Activated T-helper 9 cell treated with anti-CD3 and anti-CD28 coated beads, Interleukin-2, amount 50 U/mL, for 16 hours (primary cell): ENCODE results near the gene TADA2B.

Source experiments
- DNase-seq: peaks from one replicate; pipeline ENCODE4 v3.0.0-alpha.2; 2020; ENCODE audit warnings: low read depth

TADA2B gene

GRCh38 chr4:7043284-7044136, at the start of gene TADA2B:
TSS of gene TADA2B (plus strand) at chr4:7043372. CDS start at chr4:7043580, 208 bp downstream.
- peak; percentile 35 for DNase-seq

- no peak for DNase-seq
These were observed 46.7 kb upstream of the TADA2B start for GRCh38 chr4:6996481-6996880.

DNA sequence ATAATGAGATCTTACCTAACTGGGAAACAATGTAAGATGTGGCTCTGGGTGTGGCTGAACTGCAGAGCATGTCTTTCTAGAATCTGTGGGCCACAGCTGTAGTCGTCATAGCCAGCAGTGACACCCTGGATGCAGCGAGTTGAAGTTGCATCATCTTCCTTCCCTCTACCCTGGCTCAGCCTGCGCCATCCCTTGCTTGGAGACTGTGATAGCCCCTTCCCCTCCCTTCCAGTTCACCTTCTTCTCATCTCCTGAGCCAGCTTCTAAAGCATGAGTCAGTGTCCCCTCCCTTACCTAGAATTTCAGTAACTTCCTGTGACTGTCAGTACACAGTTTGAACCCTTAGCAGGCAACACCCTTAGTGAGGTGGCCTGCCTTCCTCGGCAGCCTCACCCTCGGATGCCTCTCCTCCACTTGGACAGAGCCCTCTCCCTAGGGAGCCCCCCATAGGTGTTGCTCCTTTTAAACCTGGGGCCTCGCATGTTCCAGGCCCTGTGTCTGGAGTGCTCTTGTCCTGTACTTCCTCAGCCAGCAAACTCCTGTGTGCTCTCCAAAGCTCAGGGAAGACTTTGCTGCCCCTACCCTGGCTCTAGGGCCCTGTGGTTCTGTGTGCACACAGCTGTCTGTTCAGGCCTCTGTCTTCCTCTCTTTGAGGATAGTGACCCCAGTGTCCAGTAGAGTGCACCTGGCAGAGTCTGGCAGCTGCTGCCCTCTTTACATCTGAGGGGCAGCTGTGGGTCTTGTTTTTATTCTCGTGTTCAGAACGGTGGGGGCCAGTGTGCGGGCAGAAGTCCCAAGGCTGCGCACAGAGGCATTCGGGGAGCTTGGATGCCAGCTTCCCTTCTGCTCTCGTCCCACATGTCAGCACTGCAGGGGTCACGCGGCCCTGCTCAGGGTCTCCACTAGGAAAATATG, 43.7 kb upstream of the TADA2B start:
- DNase-seq, result no peak

GRCh38 chr4:7000421-7001176, 42.6 kb upstream of the TADA2B start:
- DNase-seq, result no peak

GRCh38 chr4:7001271-7001670, 41.9 kb upstream of the TADA2B start:
- DNase-seq, result no peak

GRCh38 chr4:7002336-7002735, 40.8 kb upstream of the TADA2B start:
- no peak for DNase-seq

GRCh38 chr4:7003176-7003878, 39.8 kb upstream of the TADA2B start:
- no peak for DNase-seq

DNA sequence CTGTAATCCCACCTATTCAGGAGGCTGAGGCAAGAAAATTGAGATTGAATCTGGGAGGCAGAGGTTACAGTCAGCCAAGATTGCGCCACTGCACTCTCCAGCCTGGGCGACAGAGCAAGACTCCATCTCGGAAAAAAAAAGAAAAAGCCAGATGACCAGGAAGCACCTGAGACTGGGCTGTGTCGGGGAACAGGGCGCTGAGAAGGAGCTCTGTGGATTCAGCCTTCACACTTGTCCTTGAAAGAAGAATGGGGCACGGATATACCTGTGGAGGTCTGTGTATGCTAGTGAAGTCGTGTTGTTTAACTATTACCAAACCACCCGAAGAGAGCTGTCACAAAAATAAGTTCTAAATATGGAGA, 39.3 kb upstream of the TADA2B start:
- no peak for DNase-seq

- DNase-seq, result no peak
These were observed 38.8 kb upstream of the TADA2B start for GRCh38 chr4:7004331-7004730.

DNA sequence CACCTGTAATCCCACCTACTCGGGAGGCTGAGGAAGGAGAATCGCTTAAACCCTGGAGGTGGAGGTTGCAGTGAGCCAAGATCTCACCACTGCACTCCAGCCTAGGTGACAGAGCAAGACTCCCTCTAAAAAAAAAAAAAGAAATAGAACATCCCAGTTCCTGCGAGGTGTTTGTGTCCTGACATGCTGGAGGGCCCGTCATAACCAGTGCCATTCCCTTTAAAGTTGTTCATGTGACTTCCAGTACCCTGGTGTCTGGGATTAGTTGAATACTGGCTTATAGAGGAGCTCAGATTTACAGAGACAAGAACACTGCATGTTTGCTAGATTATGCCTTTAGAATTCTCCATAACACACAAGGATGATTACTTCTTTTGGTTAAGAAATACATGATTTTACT, 37.6 kb upstream of the TADA2B start:
- no peak for DNase-seq

DNA sequence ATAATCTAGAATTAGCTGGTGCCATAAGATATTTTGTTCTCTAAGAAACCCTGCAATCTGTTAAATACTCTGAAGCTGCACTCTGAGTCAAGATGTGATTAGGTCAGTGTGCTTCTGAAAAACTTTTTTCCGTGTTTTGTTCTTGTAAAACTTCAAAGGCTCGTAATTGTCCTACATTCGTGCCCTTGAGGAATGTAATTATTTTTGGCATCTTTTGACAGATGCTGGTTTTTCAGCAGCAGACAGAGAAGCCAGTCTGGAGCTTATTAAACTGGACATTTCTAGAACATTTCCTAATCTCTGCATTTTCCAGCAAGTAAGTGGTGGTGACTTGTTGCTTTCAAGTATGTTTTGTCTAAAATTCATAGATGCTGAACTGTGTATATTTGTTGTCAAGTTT, 36.8 kb upstream of the TADA2B start:
- no peak for DNase-seq

GRCh38 chr4:7007142-7007907, 35.8 kb upstream of the TADA2B start:
- DNase-seq, result no peak

DNA sequence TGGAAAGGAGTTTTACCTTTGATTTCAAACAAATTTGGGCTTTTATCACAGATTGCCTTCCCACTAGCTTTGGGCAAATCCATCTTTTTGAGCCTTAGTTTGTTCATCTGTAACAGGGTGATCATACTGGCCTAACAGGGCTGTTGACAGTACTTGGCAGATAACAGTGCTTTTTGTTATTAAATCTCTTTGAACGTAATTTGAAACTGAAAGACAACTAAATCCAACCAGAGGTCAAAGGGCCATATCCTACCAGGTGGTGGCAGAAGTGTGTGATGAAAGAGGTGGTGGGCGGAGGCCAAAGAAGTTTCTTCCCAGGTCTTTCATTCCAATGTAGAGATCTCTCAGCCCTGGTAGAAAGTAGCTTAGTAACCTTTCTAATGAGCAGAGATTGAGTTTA, 35.2 kb upstream of the TADA2B start:
- no peak for DNase-seq

- no peak for DNase-seq
These were observed 33.6 kb upstream of the TADA2B start for GRCh38 chr4:7009564-7009963.

GRCh38 chr4:7013175-7013574, 30.0 kb upstream of the TADA2B start:
- DNase-seq, result no peak

- no peak for DNase-seq
These were observed 28.4 kb upstream of the TADA2B start for GRCh38 chr4:7014815-7015214.

GRCh38 chr4:7015383-7016035, 27.7 kb upstream of the TADA2B start:
- no peak for DNase-seq

DNA sequence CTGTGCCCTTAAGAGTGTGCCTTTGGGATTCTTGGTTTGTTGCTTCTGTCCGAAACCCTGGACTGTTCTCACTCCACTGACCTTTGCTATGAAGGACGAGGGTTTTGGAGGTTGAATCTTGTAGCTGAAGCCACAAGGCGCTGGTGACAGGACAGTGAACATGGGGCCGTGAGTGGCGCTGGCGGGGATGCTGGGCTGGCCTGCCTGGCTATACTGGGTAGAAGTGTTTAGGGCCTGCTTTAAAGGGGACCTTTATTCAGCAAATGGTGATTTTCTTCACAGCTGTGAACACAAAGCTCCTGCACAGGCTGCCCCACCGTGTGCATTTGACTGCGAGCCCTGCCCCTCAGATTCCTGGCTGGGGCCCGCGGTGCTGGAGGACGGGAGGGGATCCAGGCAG, 27.1 kb upstream of the TADA2B start:
- no peak for DNase-seq

DNA sequence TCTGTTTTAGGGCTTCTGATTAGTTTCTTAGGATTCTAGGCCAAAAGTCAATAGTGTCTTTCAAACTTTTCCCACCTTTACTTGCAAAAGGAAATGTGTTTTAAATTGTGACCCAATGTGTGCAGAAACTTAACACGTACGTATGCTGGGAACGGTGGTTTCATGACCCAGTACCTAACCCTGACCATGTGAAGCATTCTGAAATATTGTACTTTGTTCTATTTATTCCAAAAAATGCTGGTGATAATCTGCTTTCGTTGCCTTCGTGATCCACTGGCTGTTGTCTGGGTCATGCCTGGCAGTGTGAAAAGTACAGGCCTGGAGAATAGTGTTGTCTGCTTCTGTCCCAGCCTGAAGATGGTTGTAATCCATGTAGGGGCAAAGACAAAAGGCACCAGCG, 26.7 kb upstream of the TADA2B start:
- DNase-seq, result no peak

DNA sequence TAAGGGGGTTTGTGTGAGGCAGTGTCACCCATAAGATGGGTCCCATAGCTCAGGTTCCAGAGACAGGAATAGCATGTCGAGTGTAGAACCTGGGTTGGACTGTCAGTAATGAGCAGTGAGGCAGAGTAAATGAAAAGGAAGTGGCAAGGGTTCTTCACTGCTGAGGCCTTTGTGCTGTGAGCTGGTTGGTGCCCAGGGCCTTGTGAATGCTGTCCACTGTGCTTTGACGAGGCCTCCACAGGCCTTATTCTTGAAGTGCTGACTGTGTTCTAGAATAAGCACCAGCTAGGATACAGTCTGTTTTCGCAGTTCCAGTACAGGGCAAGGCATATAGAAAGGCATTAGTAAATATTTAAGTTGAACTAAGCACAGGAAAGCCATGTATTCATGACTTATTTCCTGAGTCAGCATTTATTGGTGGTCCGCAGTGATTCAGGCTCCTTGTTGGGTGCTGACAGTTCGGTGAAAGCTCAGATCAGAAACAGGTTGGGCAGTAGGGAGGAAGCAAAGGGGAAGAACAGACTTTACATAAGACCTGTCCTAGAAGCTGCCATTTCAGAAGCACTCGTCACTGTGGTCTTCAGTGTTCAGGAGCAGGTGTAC, 25.6 kb upstream of the TADA2B start:
- DNase-seq, result no peak
